PC-3 (cell line): ENCODE data around the gene ABHD15.

Experiments
- CTCF ChIP-seq: fragments of 300-600 bp; sonication (generic); conservative IDR thresholded peaks from 2 replicates; pipeline ENCODE4 v1.5.1; 2017; ENCODE audit warnings: antibody characterized with exemption, low read depth, mild to moderate bottlenecking, low read length
- EZH2 ChIP-seq: fragments of 300-600 bp; sonication (generic); IDR thresholded peaks from one replicate; pipeline ENCODE4 v1.6.1; 2017; ENCODE audit warnings: antibody characterized with exemption, mild to moderate bottlenecking, low read length; ENCODE audit not compliant: unreplicated experiment
- EZH2phosphoT487 ChIP-seq: fragments of 300-600 bp; sonication (generic); IDR thresholded peaks from 2 replicates; pipeline ENCODE4 v1.6.1; 2018; ENCODE audit warnings: mild to moderate bottlenecking, antibody characterized with exemption, low read length, borderline replicate concordance

DNA sequence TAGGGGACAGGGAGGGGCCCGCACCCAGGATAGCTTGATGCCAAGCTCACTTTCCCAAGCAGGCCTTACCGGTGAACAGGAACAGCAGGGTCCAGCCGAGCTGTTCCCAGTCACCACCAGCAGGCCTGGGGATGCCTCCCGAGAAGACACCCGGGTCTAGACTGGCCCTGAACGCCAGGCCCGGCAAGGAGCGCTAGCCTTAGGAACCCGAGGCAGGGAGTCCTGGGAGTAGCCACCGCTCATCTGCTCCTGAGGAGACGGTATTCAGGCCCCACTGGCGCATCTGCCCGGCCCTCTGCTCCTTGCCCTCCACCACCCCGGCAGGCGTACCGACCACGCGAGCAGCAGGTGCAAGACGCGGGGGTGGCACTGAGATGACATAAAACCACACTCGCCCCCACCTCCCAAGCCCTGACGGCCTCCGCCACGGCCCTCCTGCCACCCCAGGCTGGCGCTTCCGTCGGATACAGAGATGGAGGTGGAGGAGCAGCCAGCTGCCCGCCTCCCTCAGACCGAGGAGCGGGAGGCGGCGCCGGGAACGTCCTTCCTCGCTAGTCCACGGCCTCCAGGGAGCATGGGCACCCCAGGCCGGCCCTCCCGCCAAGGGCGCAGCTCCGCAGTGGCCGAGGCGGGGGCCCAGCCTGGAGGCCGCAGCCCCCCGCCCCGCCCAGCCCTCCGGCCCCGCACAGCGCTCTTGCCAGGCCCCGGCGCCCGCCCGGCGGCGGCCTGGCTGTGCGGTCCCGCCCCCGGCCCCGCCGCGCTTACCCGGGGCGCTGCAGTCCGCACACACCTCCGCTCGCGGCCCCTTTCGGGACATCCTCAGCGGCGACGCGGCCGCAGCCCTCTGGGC is 21.9 kb upstream of the ABHD15 start:
- TF ChIP-seq CTCF (no peak), EZH2phosphoT487 (no peak), EZH2 (no peak)
